HepG2 (cell line): ENCODE data around the gene TMEM222. TPM values are rescaled to one million over a fixed set of nuclear protein-coding genes. Genes with fewer than 3 reads are reported as not detected.

ENCODE experiments used
- ARHGAP35 ChIP-seq: sonication (generic); formaldehyde crosslinking; IDR thresholded peaks from 2 replicates; pipeline ENCODE4 v1.9.0; 2022; ENCODE audit warnings: mild to moderate bottlenecking, inconsistent platforms, moderate library complexity, missing genetic modification reagents, borderline replicate concordance
- HNRNPH1 ChIP-seq: fragments of 200-400 bp; formaldehyde crosslinking; optimal IDR thresholded peaks from 2 replicates; pipeline ENCODE3; 2017; ENCODE audit warnings: mild to moderate bottlenecking, low read depth, low read length
- PCBP1 ChIP-seq: fragments of 200-400 bp; formaldehyde crosslinking; IDR thresholded peaks from 2 replicates; pipeline ENCODE4 v1.6.1; 2017; ENCODE audit warnings: mild to moderate bottlenecking, low read depth, low read length, borderline replicate concordance
- POLR2AphosphoS5 ChIP-seq: IDR thresholded peaks from 2 replicates; pipeline ENCODE4 v1.6.1; 2012; ENCODE audit warnings: low read depth, low read length
- SMARCC2 ChIP-seq: fragments of 450-650 bp; IDR thresholded peaks from 2 replicates; pipeline ENCODE4 v1.6.1; 2017; ENCODE audit warnings: antibody characterized with exemption, mild to moderate bottlenecking
- SP140L ChIP-seq: sonication (generic); formaldehyde crosslinking; IDR thresholded peaks from 2 replicates; pipeline ENCODE4 v1.4.0; 2020; ENCODE audit warnings: missing genetic modification reagents, borderline replicate concordance
- SRY ChIP-seq: sonication (generic); formaldehyde crosslinking; IDR thresholded peaks from 2 replicates; pipeline ENCODE4 v1.8.0; 2022; ENCODE audit warnings: mild to moderate bottlenecking, missing genetic modification reagents
- ZNF350 ChIP-seq: sonication (generic); formaldehyde crosslinking; IDR thresholded peaks from 2 replicates; pipeline ENCODE4 v1.4.0; 2020; ENCODE audit warnings: mild to moderate bottlenecking, low read depth, missing genetic modification reagents, borderline replicate concordance
- ZNF460 ChIP-seq: sonication (generic); formaldehyde crosslinking; IDR thresholded peaks from 2 replicates; pipeline ENCODE4 v1.5.1; 2020; ENCODE audit warnings: missing genetic modification reagents, mild to moderate bottlenecking, borderline replicate concordance
- ZSCAN22 ChIP-seq: sonication (generic); formaldehyde crosslinking; IDR thresholded peaks from 2 replicates; pipeline ENCODE4 v1.4.0; 2020; ENCODE audit warnings: mild to moderate bottlenecking, missing genetic modification reagents
- polyA plus RNA-seq, 8 experiments: library from polyadenylated mRNA; depleted of rRNA in 3 of 8; stranded (reverse) in 7 of 8; unstranded in 1 of 8; fragments of >200 nt; fragmentation: Illumina TruSeq in 4 of 8; extraction: Trizol in 4 of 8; gene quantifications; 2 replicates each; pipeline versions ENCODE4 v1.2.1 to v1.2.3, GENCODE V29; 2011 to 2016; ENCODE audit warnings: low read depth in 4 of 8, missing spikeins in 1 of 8, mixed read lengths in 1 of 8; ENCODE audit not compliant: insufficient read depth in 1 of 8
- total RNA-seq, 5 experiments: library from RNA; depleted of rRNA; stranded (reverse); fragments of >200 nt; fragmentation: Illumina TruSeq; extraction: Trizol; gene quantifications; 2 replicates each; pipeline ENCODE4 v1.2.3, GENCODE V29; 2016; ENCODE audit warnings: low read depth in 1 of 5
- TF ChIP-seq, protein P1 (sequence below): sonication (generic); formaldehyde crosslinking; IDR thresholded peaks from 2 replicates; pipeline ENCODE4 v1.5.0; 2020; ENCODE audit warnings: missing genetic modification reagents
- TF ChIP-seq, protein P2 (sequence below): sonication (generic); formaldehyde crosslinking; IDR thresholded peaks from 2 replicates; pipeline ENCODE4 v1.8.1; 2023; ENCODE audit warnings: mild to moderate bottlenecking, missing genetic modification reagents
- TF ChIP-seq, protein P3 (sequence below): sonication (generic); formaldehyde crosslinking; IDR thresholded peaks from 2 replicates; pipeline ENCODE4 v1.5.1; 2020; ENCODE audit warnings: mild to moderate bottlenecking, missing genetic modification reagents, moderate library complexity

The TMEM222 gene
- total and polyA plus RNA-seq, 2 of the 13 experiments (the other 11 are each of a cell fraction or from before 2014, with no cell fraction given): 22.7 to 29.6 TPM

DNA sequence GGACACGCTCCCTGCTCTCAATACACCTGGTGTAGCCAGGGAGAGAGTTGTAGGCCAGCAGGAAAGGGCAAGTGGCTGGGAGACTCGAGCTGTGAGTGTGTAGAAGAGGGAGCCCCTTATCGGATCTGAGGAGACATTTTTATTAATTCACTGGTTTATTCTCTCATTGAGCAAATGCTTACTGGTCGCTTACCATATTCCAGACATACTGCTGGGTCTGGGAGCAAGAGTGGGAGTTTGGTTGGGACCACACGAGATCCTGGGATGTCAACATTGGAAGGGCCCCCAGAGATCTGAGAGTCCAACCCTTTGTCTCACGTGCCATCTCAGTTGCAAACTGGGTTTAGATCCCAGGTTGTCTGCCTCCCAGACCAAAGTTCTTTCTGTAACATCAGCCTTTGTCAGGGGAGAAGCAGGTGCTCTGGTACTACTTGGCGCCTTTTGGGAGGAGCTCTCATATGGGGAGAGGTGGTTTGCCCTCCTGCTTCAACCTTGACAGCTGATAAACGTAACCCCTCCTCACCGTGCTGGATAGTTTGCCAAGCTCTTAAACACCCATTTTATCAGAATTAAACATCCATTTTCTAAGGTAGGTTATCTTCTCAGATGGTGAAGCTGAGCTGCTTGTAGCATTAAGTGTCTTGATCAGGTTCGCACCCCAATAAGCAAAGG, 742 bp downstream of the TMEM222 start (continued):
- no peak; the same call in 1 of the 2 replicates for TF ChIP-seq ZNF350 (CRISPR knock-in tag)
- TF ChIP-seq ARHGAP35 (CRISPR knock-in tag): no peak
- TF ChIP-seq HNRNPH1: no peak
- no peak for TF ChIP-seq SP140L (CRISPR knock-in tag)
- TF ChIP-seq, protein P1, sequence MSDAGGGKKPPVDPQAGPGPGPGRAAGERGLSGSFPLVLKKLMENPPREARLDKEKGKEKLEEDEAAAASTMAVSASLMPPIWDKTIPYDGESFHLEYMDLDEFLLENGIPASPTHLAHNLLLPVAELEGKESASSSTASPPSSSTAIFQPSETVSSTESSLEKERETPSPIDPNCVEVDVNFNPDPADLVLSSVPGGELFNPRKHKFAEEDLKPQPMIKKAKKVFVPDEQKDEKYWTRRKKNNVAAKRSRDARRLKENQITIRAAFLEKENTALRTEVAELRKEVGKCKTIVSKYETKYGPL (CRISPR knock-in tag): no peak
- TF ChIP-seq PCBP1: no peak
- no peak for TF ChIP-seq ZNF460
- TF ChIP-seq ZSCAN22: no peak
- no peak for TF ChIP-seq SMARCC2
- TF ChIP-seq, protein P2, sequence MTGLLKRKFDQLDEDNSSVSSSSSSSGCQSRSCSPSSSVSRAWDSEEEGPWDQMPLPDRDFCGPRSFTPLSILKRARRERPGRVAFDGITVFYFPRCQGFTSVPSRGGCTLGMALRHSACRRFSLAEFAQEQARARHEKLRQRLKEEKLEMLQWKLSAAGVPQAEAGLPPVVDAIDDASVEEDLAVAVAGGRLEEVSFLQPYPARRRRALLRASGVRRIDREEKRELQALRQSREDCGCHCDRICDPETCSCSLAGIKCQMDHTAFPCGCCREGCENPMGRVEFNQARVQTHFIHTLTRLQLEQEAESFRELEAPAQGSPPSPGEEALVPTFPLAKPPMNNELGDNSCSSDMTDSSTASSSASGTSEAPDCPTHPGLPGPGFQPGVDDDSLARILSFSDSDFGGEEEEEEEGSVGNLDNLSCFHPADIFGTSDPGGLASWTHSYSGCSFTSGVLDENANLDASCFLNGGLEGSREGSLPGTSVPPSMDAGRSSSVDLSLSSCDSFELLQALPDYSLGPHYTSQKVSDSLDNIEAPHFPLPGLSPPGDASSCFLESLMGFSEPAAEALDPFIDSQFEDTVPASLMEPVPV (CRISPR knock-in tag): no peak
- TF ChIP-seq POLR2AphosphoS5: no peak; the same call in 1 of the 2 replicates
- TF ChIP-seq, protein P3, sequence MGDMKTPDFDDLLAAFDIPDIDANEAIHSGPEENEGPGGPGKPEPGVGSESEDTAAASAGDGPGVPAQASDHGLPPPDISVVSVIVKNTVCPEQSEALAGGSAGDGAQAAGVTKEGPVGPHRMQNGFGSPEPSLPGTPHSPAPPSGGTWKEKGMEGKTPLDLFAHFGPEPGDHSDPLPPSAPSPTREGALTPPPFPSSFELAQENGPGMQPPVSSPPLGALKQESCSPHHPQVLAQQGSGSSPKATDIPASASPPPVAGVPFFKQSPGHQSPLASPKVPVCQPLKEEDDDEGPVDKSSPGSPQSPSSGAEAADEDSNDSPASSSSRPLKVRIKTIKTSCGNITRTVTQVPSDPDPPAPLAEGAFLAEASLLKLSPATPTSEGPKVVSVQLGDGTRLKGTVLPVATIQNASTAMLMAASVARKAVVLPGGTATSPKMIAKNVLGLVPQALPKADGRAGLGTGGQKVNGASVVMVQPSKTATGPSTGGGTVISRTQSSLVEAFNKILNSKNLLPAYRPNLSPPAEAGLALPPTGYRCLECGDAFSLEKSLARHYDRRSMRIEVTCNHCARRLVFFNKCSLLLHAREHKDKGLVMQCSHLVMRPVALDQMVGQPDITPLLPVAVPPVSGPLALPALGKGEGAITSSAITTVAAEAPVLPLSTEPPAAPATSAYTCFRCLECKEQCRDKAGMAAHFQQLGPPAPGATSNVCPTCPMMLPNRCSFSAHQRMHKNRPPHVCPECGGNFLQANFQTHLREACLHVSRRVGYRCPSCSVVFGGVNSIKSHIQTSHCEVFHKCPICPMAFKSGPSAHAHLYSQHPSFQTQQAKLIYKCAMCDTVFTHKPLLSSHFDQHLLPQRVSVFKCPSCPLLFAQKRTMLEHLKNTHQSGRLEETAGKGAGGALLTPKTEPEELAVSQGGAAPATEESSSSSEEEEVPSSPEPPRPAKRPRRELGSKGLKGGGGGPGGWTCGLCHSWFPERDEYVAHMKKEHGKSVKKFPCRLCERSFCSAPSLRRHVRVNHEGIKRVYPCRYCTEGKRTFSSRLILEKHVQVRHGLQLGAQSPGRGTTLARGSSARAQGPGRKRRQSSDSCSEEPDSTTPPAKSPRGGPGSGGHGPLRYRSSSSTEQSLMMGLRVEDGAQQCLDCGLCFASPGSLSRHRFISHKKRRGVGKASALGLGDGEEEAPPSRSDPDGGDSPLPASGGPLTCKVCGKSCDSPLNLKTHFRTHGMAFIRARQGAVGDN (CRISPR knock-in tag): no peak; the same call in 1 of the 2 replicates
- TF ChIP-seq SRY (CRISPR knock-in tag): no peak
